Measurements from ENCODE around the gene CLEC4F. TPM values are rescaled to one million over a fixed set of nuclear protein-coding genes. Genes with fewer than 3 reads are reported as not detected.

CLEC4F gene
- total and polyA plus RNA-seq, 9 donors = 0.11 to 1.4 (median 0.42) TPM; not detected in 1

DNA sequence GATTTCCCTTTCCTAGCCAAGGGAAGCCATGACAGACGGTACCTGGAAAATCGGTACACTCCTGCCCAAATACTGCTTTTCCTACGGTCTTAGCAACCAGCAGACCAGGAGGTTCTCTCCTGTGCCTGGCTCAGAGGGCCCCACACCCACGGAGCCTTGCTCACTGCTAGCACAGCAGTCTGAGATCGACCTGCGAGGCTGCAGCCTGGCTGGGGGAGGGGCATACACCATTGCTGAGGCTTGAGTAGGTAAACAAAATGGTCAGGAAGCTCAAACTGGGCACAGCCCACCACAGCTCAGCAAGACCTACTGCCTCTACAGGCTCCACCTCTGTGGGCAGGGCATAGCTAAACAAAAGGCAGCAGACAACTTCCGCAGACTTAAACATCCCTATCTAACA lies 22.0 kb upstream of the CLEC4F start:
- DNase-seq = no peak
- H3K4me1 ChIP-seq (ENCODE audit: insufficient read depth) = no peaks in the 10 kb centered on the region
- no peak overlapping the region for H3K27ac ChIP-seq
- H3K9me3 ChIP-seq = no peaks in the 10 kb centered on the region
- H3K4me3 ChIP-seq = no peak overlapping the region
- intact Hi-C loops (cut with DNase I) = no loop called here
- H3K27me3 ChIP-seq = no peaks in the 10 kb centered on the region
- no peaks in the 10 kb centered on the region for H3K36me3 ChIP-seq
- WGBS, 3 donors = 76 to 88% (median 76%) methylated on average over 7 of the region's 7 CpGs
- TF ChIP-seq POLR2A (IDR thresholded peaks at IDR 0.05) (no peak), EP300 (IDR thresholded peaks at IDR 0.05) (no peak), CTCF (IDR thresholded peaks at IDR 0.05) (no peak)

DNA sequence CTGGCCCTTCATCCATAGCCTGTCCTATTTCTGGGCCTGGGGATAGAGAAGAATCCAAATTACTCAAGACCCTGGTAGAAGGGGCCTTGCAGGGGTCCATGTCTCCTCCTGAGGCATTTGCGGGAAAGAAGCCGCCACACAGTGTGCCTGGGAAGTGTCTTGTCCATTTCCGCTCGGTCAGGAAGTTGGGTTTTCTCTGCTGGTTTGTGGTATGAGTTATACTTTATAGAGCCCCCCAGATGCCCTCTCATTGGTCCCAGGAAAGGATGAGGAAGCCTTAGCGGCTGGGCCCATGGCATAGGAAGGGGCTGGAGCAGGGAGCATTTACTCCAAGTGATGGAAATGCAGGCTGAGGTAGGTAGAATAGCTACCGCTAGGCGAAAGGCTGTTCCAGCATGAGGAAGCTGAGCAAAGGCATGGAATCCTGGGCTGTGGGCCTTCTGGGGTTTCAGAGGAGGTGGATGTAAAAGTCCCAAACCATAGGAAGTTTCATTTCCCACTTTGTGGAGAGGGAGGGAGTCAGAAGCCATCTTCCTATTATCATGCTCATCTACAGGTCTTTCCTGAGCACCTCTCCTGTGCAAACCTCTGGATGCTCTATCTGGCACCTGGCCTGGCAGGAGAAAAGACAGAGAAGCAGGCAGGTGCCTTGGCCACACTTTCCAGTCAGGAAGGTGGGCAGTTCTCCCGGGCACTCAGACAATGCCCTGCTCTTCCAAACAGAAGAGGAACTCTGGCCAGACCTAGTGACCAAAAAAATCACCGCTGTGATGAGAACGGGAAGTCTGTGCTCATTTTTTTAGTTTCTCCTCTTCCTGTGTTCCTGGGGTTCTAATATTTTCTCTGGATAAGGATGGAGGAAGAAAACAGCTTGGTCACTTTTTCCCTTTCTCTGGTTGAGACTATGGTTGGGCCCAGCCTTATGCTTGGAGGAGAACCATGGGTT lies 17.9 kb upstream of the CLEC4F start:
- DNase-seq = no peak
- Histone ChIP-seq H3K9me3 (no peaks in the 10 kb centered on the region), H3K27me3 (no peaks in the 10 kb centered on the region), H3K27ac (no peak overlapping the region), H3K4me3 (no peak overlapping the region), H3K4me1 (ENCODE audit: insufficient read depth) (no peaks in the 10 kb centered on the region), H3K36me3 (no peaks in the 10 kb centered on the region)
- intact Hi-C loops (cut with DNase I) = no loop called here
- no peak for TF ChIP-seq CTCF (IDR thresholded peaks at IDR 0.05)
- no peak for TF ChIP-seq EP300 (IDR thresholded peaks at IDR 0.05)
- TF ChIP-seq POLR2A (IDR thresholded peaks at IDR 0.05) = no peak
- 81 to 84% (median 84%) methylated on average over 10 of the region's 10 CpGs for WGBS, 3 donors

GRCh38 chr2:70835643-70836042 lies 15.2 kb upstream of the CLEC4F start, which contains the start of gene CD207:
Gene CD207 (minus strand): TSS chr2:70835816. CDS start chr2:70835776, 40 bp downstream.
- intact Hi-C loops (cut with DNase I) = no loop called here
- Histone ChIP-seq H3K27ac (no peak within 1 kb of the TSS), H3K4me3 (no peak within 1 kb of the TSS), H3K9me3 (no peaks in the 10 kb centered on the region), H3K4me1 (ENCODE audit: insufficient read depth) (no peaks in the 10 kb centered on the region), H3K36me3 (no peaks in the 10 kb centered on the region), H3K27me3 (no peaks in the 10 kb centered on the region)
- WGBS, 3 donors = 78 to 88% (median 85%) methylated on average over 4 of the region's 4 CpGs
- TF ChIP-seq EP300 (IDR thresholded peaks at IDR 0.05) = no peak
- no peak for TF ChIP-seq CTCF (IDR thresholded peaks at IDR 0.05)
- TF ChIP-seq POLR2A (IDR thresholded peaks at IDR 0.05) = no peak
- DNase-seq = no peak

DNA sequence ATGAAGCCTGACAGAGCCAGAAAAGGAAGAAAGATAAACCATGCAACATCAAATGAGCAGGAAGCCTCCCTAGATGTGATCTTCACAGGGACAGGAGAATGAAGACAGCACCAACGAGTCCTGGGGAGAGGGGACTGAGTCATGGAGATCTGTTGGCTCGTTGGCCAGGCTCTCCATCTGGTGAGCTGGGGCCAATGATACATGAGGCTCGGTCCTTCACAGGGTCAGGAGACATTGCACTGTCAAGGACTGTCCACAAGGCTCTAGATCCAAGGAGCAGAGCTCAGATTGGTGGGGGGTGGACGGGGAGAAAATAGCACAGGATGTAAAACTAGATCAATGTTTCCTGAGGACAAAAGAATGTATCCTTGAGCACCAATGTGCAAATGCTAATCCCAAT lies 14.5 kb upstream of the CLEC4F start:
- H3K4me1 ChIP-seq (ENCODE audit: insufficient read depth) = no peaks in the 10 kb centered on the region
- TF ChIP-seq EP300 (IDR thresholded peaks at IDR 0.05) (no peak), POLR2A (IDR thresholded peaks at IDR 0.05) (no peak), CTCF (IDR thresholded peaks at IDR 0.05) (no peak)
- H3K4me3 ChIP-seq = no peak overlapping the region
- no peak overlapping the region for H3K27ac ChIP-seq
- 55 to 65% (median 64%) methylated on average over 4 of the region's 4 CpGs for WGBS, 3 donors
- intact Hi-C loops (cut with DNase I) = no loop called here
- H3K36me3 ChIP-seq = no peaks in the 10 kb centered on the region
- no peaks in the 10 kb centered on the region for H3K9me3 ChIP-seq
- no peak for DNase-seq
- H3K27me3 ChIP-seq = no peaks in the 10 kb centered on the region

Measured in ovary (tissue), 9 donors.